Heart left ventricle (tissue), 16 donors: ENCODE data around the gene CARS2. TPM values are rescaled to one million over a fixed set of nuclear protein-coding genes. Genes with fewer than 3 reads are reported as not detected.
"Not testable (repeated sequence)": the region's sequence is repeated elsewhere in the genome, so short reads cannot be mapped to it uniquely, and the experiment has no call there.

ENCODE experiments used
- ATAC-seq, 4 donors: fragments of 200-7000 bp; cut with Tn5 transposase; one replicate each; pipeline ENCODE4 v1.9.1; 2020 to 2022; ENCODE audit warnings: moderate library complexity in 4 of 4, mild to moderate bottlenecking in 3 of 4, moderate number of reproducible peaks in 1 of 4
- DNase-seq, 5 donors: peaks; one replicate each; pipeline ENCODE4 v3.0.0-alpha.2; 2020
- H3K27ac ChIP-seq, 12 donors: fragments of 200-600 bp; sonication (generic) in 4 of 12; one replicate each; pipeline versions ENCODE4 v1.5.0 to v1.8.0; 2016 to 2022; ENCODE audit warnings: mild to moderate bottlenecking in 2 of 12
- H3K27me3 ChIP-seq, 9 donors: fragments of 200-600 bp; sonication (generic) in 2 of 9; one replicate each; pipeline versions ENCODE4 v1.5.1 to v1.8.0; 2016 to 2022; ENCODE audit warnings: mild to moderate bottlenecking in 3 of 9
- H3K36me3 ChIP-seq, 9 donors: fragments of 200-600 bp; sonication (generic) in 2 of 9; one replicate each; pipeline versions ENCODE4 v1.5.0 to v1.8.0; 2018 to 2022; ENCODE audit warnings: mild to moderate bottlenecking in 2 of 9
- H3K4me1 ChIP-seq, 12 donors: fragments of 200-600 bp; sonication (generic) in 4 of 12; one replicate each; pipeline versions ENCODE4 v1.5.0 to v1.8.0; 2016 to 2022; ENCODE audit warnings: mild to moderate bottlenecking in 3 of 12
- H3K4me3 ChIP-seq, 12 donors: fragments of 200-600 bp; sonication (generic) in 4 of 12; one replicate each; pipeline versions ENCODE4 v1.5.0 to v1.8.0; 2017 to 2022; ENCODE audit warnings: mild to moderate bottlenecking in 9 of 12, moderate library complexity in 4 of 12
- H3K9me3 ChIP-seq, 12 donors: fragments of 200-600 bp; sonication (generic) in 4 of 12; one replicate each; pipeline versions ENCODE4 v1.5.0 to v1.8.0; 2016 to 2022; ENCODE audit warnings: mild to moderate bottlenecking in 1 of 12
- POLR2A ChIP-seq, 2 donors: fragments of 450-650 bp; IDR thresholded peaks; one replicate each; pipeline ENCODE4 v1.6.1; 2017; ENCODE audit warnings: antibody characterized with exemption in 2 of 2, mild to moderate bottlenecking in 2 of 2, moderate library complexity in 2 of 2
- WGBS, 4 donors: extraction: QIAGEN DNeasy Blood & Tissue Kit in 2 of 4; methylation state at CpG; one replicate each; pipeline versions ENCODE4 v1.1.5 to v1.1.7; 2013 to 2018; 5-methylcytosine and 5-hydroxymethylcytosine counted together
- intact Hi-C, 10 donors: fragments of 100-400 bp; cut with DNase I; formaldehyde crosslinking; loops; one replicate each; pipeline versions ENCODE4 v1.11.1 to v1.14.2; 2022
- polyA plus RNA-seq, 2 donors: library from polyadenylated mRNA; stranded (reverse); fragments of 200-250 nt; gene quantifications; one replicate each; pipeline ENCODE4 v1.2.3, GENCODE V29; 2013
- total RNA-seq, 9 donors: library from RNA; depleted of rRNA in 2 of 9; stranded (reverse); fragments of >200 nt in 2 of 9; fragmentation: NEBNext Ultra II Directional in 3 of 9; extraction: Animal tissue kit (Norgen Biotek cat#: 25700) in 3 of 9; gene quantifications; one replicate each; pipeline versions ENCODE4 v1.1.0 to v1.2.4, GENCODE V29; 2016 to 2023
- TF ChIP-seq, protein P1 (sequence below), 12 donors: fragments of 200-600 bp; sonication (generic) in 4 of 12; IDR thresholded peaks; one replicate each; pipeline versions ENCODE4 v1.5.0 to v1.8.0; 2018 to 2022; ENCODE audit warnings: antibody characterized with exemption in 12 of 12, mild to moderate bottlenecking in 5 of 12
- donor health status: ischemic (EF 13 %, LVEDD 7.1; RV severe dilation, severe dysfunction).
- donor health status: healthy with polysubstance abuse.
- donor health status: DM: no; HTN: yes; CAD: no.
- donor health status: DM: no; HTN: no; CAD: no.
- donor health status: ischemic (EF 25% LVEDD 6.9; RV normal size, moderate dysfunction).
- donor health status: ischemic (EF 25% LVEDD 5.7; RV mildly dilated, moderate dysfunction).
- donor health status: healthy.
- donor health status: DM: yes; HTN: yes; CAD: no.
- donor health status: ischemic (EF 35%, LVEDD 5.7; RV mildly dilated, moderate dysfunction).
- donor health status: nonischemic (EF 11% LVEDD 7.7; RV severe dilation, severe dysfunction).
- donor health status: DM: yes; HTN: yes; CAD: no.
- donor health status: PGD.
- donor health status: ischemic (EF 29% LVEDD 5.4; RV normal size, mild dysfunction).
- donor health status: nonischemic (EF 23%, LVEDD 6.1; RV moderate dilation, normal function).

The CARS2 gene
- total and polyA plus RNA-seq, 11 donors: 35.4 to 78.5 (median 44.3) TPM

GRCh38 chr13:110633776-110634175 is 72.1 kb downstream of the CARS2 start:
- intact Hi-C loops: loop anchor here in 1 of 10 donors (5.0 kb wide), 1 partner anchor 79 kb away; the partner anchor contains the start of gene ING1
- no peak overlapping the region for H3K27ac ChIP-seq
- peaks cover 0 to 83% (median 65%) of the 10 kb centered on the region in 9 donors for H3K36me3 ChIP-seq
- peaks cover 0 to 21% (median 8%) of the 10 kb centered on the region in 12 donors for H3K4me1 ChIP-seq
- H3K27me3 ChIP-seq: no peaks in the 10 kb centered on the region
- ATAC-seq: no peak
- H3K9me3 ChIP-seq: no peaks in the 10 kb centered on the region
- WGBS, 4 donors: 84 to 93% (median 88%) methylated on average over 8 of the region's 8 CpGs
- TF ChIP-seq, protein P1, sequence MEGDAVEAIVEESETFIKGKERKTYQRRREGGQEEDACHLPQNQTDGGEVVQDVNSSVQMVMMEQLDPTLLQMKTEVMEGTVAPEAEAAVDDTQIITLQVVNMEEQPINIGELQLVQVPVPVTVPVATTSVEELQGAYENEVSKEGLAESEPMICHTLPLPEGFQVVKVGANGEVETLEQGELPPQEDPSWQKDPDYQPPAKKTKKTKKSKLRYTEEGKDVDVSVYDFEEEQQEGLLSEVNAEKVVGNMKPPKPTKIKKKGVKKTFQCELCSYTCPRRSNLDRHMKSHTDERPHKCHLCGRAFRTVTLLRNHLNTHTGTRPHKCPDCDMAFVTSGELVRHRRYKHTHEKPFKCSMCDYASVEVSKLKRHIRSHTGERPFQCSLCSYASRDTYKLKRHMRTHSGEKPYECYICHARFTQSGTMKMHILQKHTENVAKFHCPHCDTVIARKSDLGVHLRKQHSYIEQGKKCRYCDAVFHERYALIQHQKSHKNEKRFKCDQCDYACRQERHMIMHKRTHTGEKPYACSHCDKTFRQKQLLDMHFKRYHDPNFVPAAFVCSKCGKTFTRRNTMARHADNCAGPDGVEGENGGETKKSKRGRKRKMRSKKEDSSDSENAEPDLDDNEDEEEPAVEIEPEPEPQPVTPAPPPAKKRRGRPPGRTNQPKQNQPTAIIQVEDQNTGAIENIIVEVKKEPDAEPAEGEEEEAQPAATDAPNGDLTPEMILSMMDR (IDR thresholded peaks at IDR 0.05): no peak
- no peak for DNase-seq
- no peak overlapping the region for H3K4me3 ChIP-seq

GRCh38 chr13:110632255-110632654 is 73.7 kb downstream of the CARS2 start:
- not testable (repeated sequence) for H3K4me3 ChIP-seq, H3K27me3 ChIP-seq, H3K9me3 ChIP-seq, H3K27ac ChIP-seq, ATAC-seq, DNase-seq
- Histone ChIP-seq H3K4me1 (peaks cover 0 to 36% (median 17%) of the 10 kb centered on the region in 12 donors), H3K36me3 (peaks cover 0 to 83% (median 64%) of the 10 kb centered on the region in 9 donors)
- 84 to 93% (median 91%) methylated on average over 15 of the region's 15 CpGs for WGBS, 4 donors
- intact Hi-C loops: loop anchor here in 1 of 10 donors (5.0 kb wide), 1 partner anchor 80 kb away; the partner anchor contains the start of gene ING1

- H3K27ac ChIP-seq: peak overlapping the region in 2 of 12 donors; percentile 14 to 81
- peak in 1 of 4 donors; percentile 18 for ATAC-seq
- TF ChIP-seq, protein P1 (IDR thresholded peaks at IDR 0.05): no peak
- TF ChIP-seq POLR2A (IDR thresholded peaks at IDR 0.05): no peak
Measured at GRCh38 chr13:110630566-110631119, 75.3 kb downstream of the CARS2 start.

GRCh38 chr13:110629735-110630134 is 76.2 kb downstream of the CARS2 start:
- H3K36me3 ChIP-seq: peaks cover 0 to 77% (median 50%) of the 10 kb centered on the region in 9 donors

More at GRCh38 chr13:110630566-110631119, 75.3 kb downstream of the CARS2 start:
- DNase-seq: no peak
- intact Hi-C loops: loop anchor here in 1 of 10 donors (5.0 kb wide), 1 partner anchor 82 kb away; the partner anchor contains the start of gene ING1
- H3K4me1 ChIP-seq: peaks cover 0 to 36% (median 17%) of the 10 kb centered on the region in 12 donors
- no peaks in the 10 kb centered on the region for H3K27me3 ChIP-seq
- H3K36me3 ChIP-seq: peaks cover 0 to 77% (median 51%) of the 10 kb centered on the region in 9 donors
- no peak overlapping the region for H3K4me3 ChIP-seq
- H3K9me3 ChIP-seq: no peaks in the 10 kb centered on the region
- WGBS, 4 donors: 62 to 84% (median 74%) methylated on average over 10 of the region's 10 CpGs

More at GRCh38 chr13:110629735-110630134, 76.2 kb downstream of the CARS2 start:
- intact Hi-C loops: loop anchor here in 1 of 10 donors (5.0 kb wide), 1 partner anchor 83 kb away; the partner anchor contains the start of gene ING1
- no peak for ATAC-seq
- DNase-seq: no peak
- H3K27ac ChIP-seq: peak overlapping the region in 1 of 12 donors; percentile 81
- no peaks in the 10 kb centered on the region for H3K27me3 ChIP-seq
- peaks cover 0 to 36% (median 17%) of the 10 kb centered on the region in 12 donors for H3K4me1 ChIP-seq
- 80 to 84% (median 82%) methylated on average over 7 of the region's 7 CpGs for WGBS, 4 donors
- H3K4me3 ChIP-seq: no peak overlapping the region
- no peak for TF ChIP-seq POLR2A (IDR thresholded peaks at IDR 0.05)
- TF ChIP-seq, protein P1 (IDR thresholded peaks at IDR 0.05): no peak
- no peaks in the 10 kb centered on the region for H3K9me3 ChIP-seq
